DMS114 treated with DMSO at 0.1 percent for 48 hours (cell line): Measurements from ENCODE around the gene FOXP2.
"Not testable (repeated sequence)": the region's sequence is repeated elsewhere in the genome, so short reads cannot be mapped to it uniquely, and the experiment has no call there.

ENCODE experiments used
- DNase-seq: peaks from one replicate; lab custom pipeline; 2025; ENCODE audit not compliant: unreplicated experiment; lab: John Stamatoyannopoulos, UW

FOXP2 gene

GRCh38 chr7:114575098-114575497, 160.5 kb downstream of the FOXP2 start:
- no peak for DNase-seq

GRCh38 chr7:114580963-114581362, 166.3 kb downstream of the FOXP2 start:
- not testable (repeated sequence) for DNase-seq

- DNase-seq = no peak
Measured at GRCh38 chr7:114588506-114588905, 173.9 kb downstream of the FOXP2 start.

- no peak for DNase-seq
Measured at GRCh38 chr7:114589436-114589835, 174.8 kb downstream of the FOXP2 start.

GRCh38 chr7:114590298-114590697, 175.7 kb downstream of the FOXP2 start:
- DNase-seq = no peak

GRCh38 chr7:114598946-114599345, 184.3 kb downstream of the FOXP2 start:
- no peak for DNase-seq

GRCh38 chr7:114606100-114606499, 191.5 kb downstream of the FOXP2 start:
- no peak for DNase-seq

GRCh38 chr7:114608822-114609221, 194.2 kb downstream of the FOXP2 start:
- not testable (repeated sequence) for DNase-seq

GRCh38 chr7:114620208-114620607, 205.6 kb downstream of the FOXP2 start:
- DNase-seq = no peak

- DNase-seq = no peak
Measured at GRCh38 chr7:114622221-114622620, 207.6 kb downstream of the FOXP2 start.

GRCh38 chr7:114623146-114623545, 208.5 kb downstream of the FOXP2 start:
- no peak for DNase-seq

- no peak for DNase-seq
Measured at GRCh38 chr7:114627231-114627630, 212.6 kb downstream of the FOXP2 start.

- DNase-seq = no peak
Measured at GRCh38 chr7:114628362-114628761, 213.7 kb downstream of the FOXP2 start.

- DNase-seq = no peak
Measured at GRCh38 chr7:114629762-114630161, 215.1 kb downstream of the FOXP2 start.

GRCh38 chr7:114630201-114630990, 215.8 kb downstream of the FOXP2 start:
- no peak for DNase-seq

- no peak for DNase-seq
Measured at GRCh38 chr7:114631249-114631822, 216.7 kb downstream of the FOXP2 start.

GRCh38 chr7:114639451-114639850, 224.8 kb downstream of the FOXP2 start:
- no peak for DNase-seq

GRCh38 chr7:114644455-114644854, 229.8 kb downstream of the FOXP2 start:
- no peak for DNase-seq

GRCh38 chr7:114645451-114645850, 230.8 kb downstream of the FOXP2 start:
- DNase-seq = no peak

- no peak for DNase-seq
Measured at GRCh38 chr7:114647518-114647917, 232.9 kb downstream of the FOXP2 start.

GRCh38 chr7:114648117-114648516, 233.5 kb downstream of the FOXP2 start:
- DNase-seq = no peak

GRCh38 chr7:114648680-114649079, 234.1 kb downstream of the FOXP2 start:
- no peak for DNase-seq

GRCh38 chr7:114649689-114650088, 235.1 kb downstream of the FOXP2 start:
- DNase-seq = no peak
